ENCODE results near the gene DENND2D. TPM values are rescaled to one million over a fixed set of nuclear protein-coding genes. Genes with fewer than 3 reads are reported as not detected.

Gene DENND2D
- total RNA-seq, 1 donor: 4.7 TPM

- H3K9me3 ChIP-seq (ENCODE audit: low read depth, low read length): no peaks in the 10 kb centered on the region
- no peak overlapping the region for H3K27ac ChIP-seq (ENCODE audit: low read depth, low read length)
- no peaks in the 10 kb centered on the region for H4K20me1 ChIP-seq (ENCODE audit: insufficient read depth, low read length)
- H3K36me3 ChIP-seq (ENCODE audit: insufficient read depth, low read length): no peaks in the 10 kb centered on the region
- H3K4me2 ChIP-seq (ENCODE audit: insufficient read depth, low read length): no peak overlapping the region
- no peak overlapping the region for H2AFZ ChIP-seq (ENCODE audit: low read length)
- peaks cover 14% of the 10 kb centered on the region for H3K4me1 ChIP-seq (ENCODE audit: insufficient read depth, low read length)
- no peak for DNase-seq (ENCODE audit: insufficient read length, low spot score, missing footprints)
- H3K79me2 ChIP-seq (ENCODE audit: insufficient read depth, low read length): no peaks in the 10 kb centered on the region
- H3K4me3 ChIP-seq (ENCODE audit: insufficient read depth, low read length): no peak overlapping the region
- H3K27me3 ChIP-seq (ENCODE audit: insufficient read depth, low read length): no peaks in the 10 kb centered on the region
- TF ChIP-seq CTCF (IDR thresholded peaks at IDR 0.05; ENCODE audit: extremely low read depth, low read depth, low read length): no peak
Measured at GRCh38 chr1:111236379-111236778, 35.9 kb upstream of the DENND2D start.

GRCh38 chr1:111234866-111235265 lies 34.4 kb upstream of the DENND2D start:
- Histone ChIP-seq H3K27me3 (ENCODE audit: insufficient read depth, low read length) (no peaks in the 10 kb centered on the region), H3K36me3 (ENCODE audit: insufficient read depth, low read length) (no peaks in the 10 kb centered on the region), H3K9me3 (ENCODE audit: low read depth, low read length) (no peaks in the 10 kb centered on the region), H3K4me2 (ENCODE audit: insufficient read depth, low read length) (peak overlapping the region; percentile 5), H3K79me2 (ENCODE audit: insufficient read depth, low read length) (no peaks in the 10 kb centered on the region), H3K4me1 (ENCODE audit: insufficient read depth, low read length) (peaks cover 14% of the 10 kb centered on the region), H3K27ac (ENCODE audit: low read depth, low read length) (peak overlapping the region; percentile 74), H3K4me3 (ENCODE audit: insufficient read depth, low read length) (no peak overlapping the region), H4K20me1 (ENCODE audit: insufficient read depth, low read length) (no peaks in the 10 kb centered on the region), H2AFZ (ENCODE audit: low read length) (no peak overlapping the region)
- peak; percentile 91 for DNase-seq (ENCODE audit: insufficient read length, low spot score, missing footprints)
- no peak for TF ChIP-seq CTCF (IDR thresholded peaks at IDR 0.05; ENCODE audit: extremely low read depth, low read depth, low read length)

- Histone ChIP-seq H3K36me3 (ENCODE audit: insufficient read depth, low read length) (no peaks in the 10 kb centered on the region), H3K27ac (ENCODE audit: low read depth, low read length) (peak overlapping the region; percentile 74), H4K20me1 (ENCODE audit: insufficient read depth, low read length) (no peaks in the 10 kb centered on the region), H3K4me1 (ENCODE audit: insufficient read depth, low read length) (peaks cover 14% of the 10 kb centered on the region), H3K27me3 (ENCODE audit: insufficient read depth, low read length) (no peaks in the 10 kb centered on the region), H3K79me2 (ENCODE audit: insufficient read depth, low read length) (no peaks in the 10 kb centered on the region), H2AFZ (ENCODE audit: low read length) (peak overlapping the region; percentile 23), H3K4me3 (ENCODE audit: insufficient read depth, low read length) (no peak overlapping the region), H3K4me2 (ENCODE audit: insufficient read depth, low read length) (peak overlapping the region; percentile 5), H3K9me3 (ENCODE audit: low read depth, low read length) (no peaks in the 10 kb centered on the region)
- no peak for TF ChIP-seq CTCF (IDR thresholded peaks at IDR 0.05; ENCODE audit: extremely low read depth, low read depth, low read length)
- no peak for DNase-seq (ENCODE audit: insufficient read length, low spot score, missing footprints)
Measured at GRCh38 chr1:111234258-111234657, 33.8 kb upstream of the DENND2D start.

GRCh38 chr1:111232134-111232533 lies 31.7 kb upstream of the DENND2D start:
- H3K27ac ChIP-seq (ENCODE audit: low read depth, low read length): no peak overlapping the region
- no peak for TF ChIP-seq CTCF (IDR thresholded peaks at IDR 0.05; ENCODE audit: extremely low read depth, low read depth, low read length)
- H4K20me1 ChIP-seq (ENCODE audit: insufficient read depth, low read length): no peaks in the 10 kb centered on the region
- no peaks in the 10 kb centered on the region for H3K36me3 ChIP-seq (ENCODE audit: insufficient read depth, low read length)
- H2AFZ ChIP-seq (ENCODE audit: low read length): no peak overlapping the region
- DNase-seq (ENCODE audit: insufficient read length, low spot score, missing footprints): no peak
- H3K27me3 ChIP-seq (ENCODE audit: insufficient read depth, low read length): no peaks in the 10 kb centered on the region
- no peaks in the 10 kb centered on the region for H3K9me3 ChIP-seq (ENCODE audit: low read depth, low read length)
- no peak overlapping the region for H3K4me3 ChIP-seq (ENCODE audit: insufficient read depth, low read length)
- H3K4me2 ChIP-seq (ENCODE audit: insufficient read depth, low read length): no peak overlapping the region
- H3K79me2 ChIP-seq (ENCODE audit: insufficient read depth, low read length): no peaks in the 10 kb centered on the region
- peaks cover 34% of the 10 kb centered on the region for H3K4me1 ChIP-seq (ENCODE audit: insufficient read depth, low read length)
